Uterus (tissue), 2 donors: ENCODE measurements around the gene COPZ1.

Experiments
- POLR2A ChIP-seq, 2 donors: fragments of 450-650 bp; IDR thresholded peaks; one replicate each; pipeline ENCODE4 v1.6.1; 2016; ENCODE audit warnings: antibody characterized with exemption in 2 of 2, mild to moderate bottlenecking in 1 of 2, moderate library complexity in 1 of 2
- TF ChIP-seq, protein P1 (sequence below), 4 experiments: fragments of 200-600 bp in 2 of 4; fragments of 450-650 bp in 2 of 4; sonication (generic) in 2 of 4; IDR thresholded peaks; one replicate each; pipeline ENCODE4 v1.5.1; 2016 to 2019; ENCODE audit warnings: antibody characterized with exemption in 4 of 4, mild to moderate bottlenecking in 2 of 4, moderate library complexity in 1 of 4

DNA sequence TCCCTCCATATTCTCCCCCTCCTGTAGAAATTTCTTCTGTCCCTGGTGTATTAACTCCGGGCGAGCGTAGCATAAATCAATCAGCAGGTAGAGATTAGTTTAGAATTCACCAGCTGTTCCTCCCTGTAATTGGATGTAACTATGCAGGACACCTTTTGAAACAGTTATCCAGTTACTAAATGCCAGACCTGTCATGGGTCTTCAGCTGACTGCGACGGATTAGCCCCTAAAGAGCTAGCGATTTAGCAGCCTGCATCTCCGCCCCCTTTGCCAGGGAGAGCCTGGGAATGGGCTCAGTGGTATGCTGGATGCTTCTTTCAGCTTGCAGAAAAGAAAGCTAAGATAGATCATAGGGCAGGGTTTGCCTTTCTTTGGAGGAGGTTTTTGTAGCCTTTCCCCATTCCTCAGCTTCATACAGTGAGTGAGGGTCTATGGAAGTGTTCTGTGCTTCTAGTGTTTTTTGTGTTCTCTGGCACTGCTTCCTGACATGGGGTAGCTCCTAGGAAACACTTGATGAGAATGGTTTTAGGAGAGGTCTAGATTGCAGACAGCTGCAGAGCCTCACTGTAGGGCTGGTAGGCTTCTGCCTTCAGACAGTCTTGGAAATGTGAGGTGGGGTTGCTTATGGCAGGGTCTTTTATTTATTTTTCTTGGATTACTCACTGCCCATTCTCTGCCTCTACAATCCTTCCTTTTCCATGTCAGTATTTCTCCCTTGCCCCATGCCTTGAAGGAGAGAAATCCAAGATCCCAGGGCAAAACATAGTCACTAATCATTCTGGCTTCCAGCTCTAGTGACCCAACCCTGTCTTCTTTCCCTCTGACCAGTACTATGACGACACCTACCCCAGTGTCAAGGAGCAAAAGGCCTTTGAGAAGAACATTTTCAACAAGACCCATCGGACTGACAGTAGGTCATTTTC is 16.7 kb downstream of the COPZ1 start:
- TF ChIP-seq, protein P1, sequence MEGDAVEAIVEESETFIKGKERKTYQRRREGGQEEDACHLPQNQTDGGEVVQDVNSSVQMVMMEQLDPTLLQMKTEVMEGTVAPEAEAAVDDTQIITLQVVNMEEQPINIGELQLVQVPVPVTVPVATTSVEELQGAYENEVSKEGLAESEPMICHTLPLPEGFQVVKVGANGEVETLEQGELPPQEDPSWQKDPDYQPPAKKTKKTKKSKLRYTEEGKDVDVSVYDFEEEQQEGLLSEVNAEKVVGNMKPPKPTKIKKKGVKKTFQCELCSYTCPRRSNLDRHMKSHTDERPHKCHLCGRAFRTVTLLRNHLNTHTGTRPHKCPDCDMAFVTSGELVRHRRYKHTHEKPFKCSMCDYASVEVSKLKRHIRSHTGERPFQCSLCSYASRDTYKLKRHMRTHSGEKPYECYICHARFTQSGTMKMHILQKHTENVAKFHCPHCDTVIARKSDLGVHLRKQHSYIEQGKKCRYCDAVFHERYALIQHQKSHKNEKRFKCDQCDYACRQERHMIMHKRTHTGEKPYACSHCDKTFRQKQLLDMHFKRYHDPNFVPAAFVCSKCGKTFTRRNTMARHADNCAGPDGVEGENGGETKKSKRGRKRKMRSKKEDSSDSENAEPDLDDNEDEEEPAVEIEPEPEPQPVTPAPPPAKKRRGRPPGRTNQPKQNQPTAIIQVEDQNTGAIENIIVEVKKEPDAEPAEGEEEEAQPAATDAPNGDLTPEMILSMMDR (IDR thresholded peaks at IDR 0.05), result no peak
- TF ChIP-seq POLR2A (IDR thresholded peaks at IDR 0.05), result no peak
